HG03064 (cell line): ENCODE measurements around the gene KRT17.
"Not testable (repeated sequence)": the region's sequence is repeated elsewhere in the genome, so short reads cannot be mapped to it uniquely, and the experiment has no call there.

Source experiments
- ATAC-seq: cut with Tn5 transposase; IDR thresholded peaks from one replicate; pipeline ENCODE4 v1.9.1; 2021; ENCODE audit warnings: low read depth; ENCODE audit not compliant: unreplicated experiment

KRT17 gene

GRCh38 chr17:41580687-41581365 lies 43.5 kb downstream of the KRT17 start:
- ATAC-seq, result no peak

GRCh38 chr17:41580244-41580575 lies 44.2 kb downstream of the KRT17 start:
- ATAC-seq, result no peak

- ATAC-seq, result no peak
These were observed 44.7 kb downstream of the KRT17 start for GRCh38 chr17:41579484-41580243.

- ATAC-seq, result no peak
These were observed 45.4 kb downstream of the KRT17 start for GRCh38 chr17:41578971-41579370.

- no peak for ATAC-seq
These were observed 45.8 kb downstream of the KRT17 start for GRCh38 chr17:41578538-41578937.

GRCh38 chr17:41576740-41577139 lies 47.6 kb downstream of the KRT17 start:
- ATAC-seq, result not testable (repeated sequence)

- ATAC-seq, result no peak
These were observed 49.0 kb downstream of the KRT17 start for GRCh38 chr17:41575336-41575735.

- ATAC-seq, result no peak
These were observed 52.6 kb downstream of the KRT17 start, which contains the start of gene KRT9 for GRCh38 chr17:41571561-41572434. Gene KRT9, minus strand, starts transcription at chr17:41572059. Its CDS starts 67 bp downstream, at chr17:41571992.
